NK-92 treated with Interleukin-12 subunit alpha and Interleukin-12 subunit beta, amount 100 ng/mL, for 24 hours (cell line): ENCODE data around the gene KLHL22.

Experiments used
- DNase-seq: peaks from one replicate; lab custom pipeline; 2025; lab: John Stamatoyannopoulos, UW

KLHL22 gene

GRCh38 chr22:20433686-20434241 lies 61.8 kb downstream of the KLHL22 start:
- DNase-seq = no peak

- no peak for DNase-seq
These were observed 62.4 kb downstream of the KLHL22 start for GRCh38 chr22:20433191-20433590.

DNA sequence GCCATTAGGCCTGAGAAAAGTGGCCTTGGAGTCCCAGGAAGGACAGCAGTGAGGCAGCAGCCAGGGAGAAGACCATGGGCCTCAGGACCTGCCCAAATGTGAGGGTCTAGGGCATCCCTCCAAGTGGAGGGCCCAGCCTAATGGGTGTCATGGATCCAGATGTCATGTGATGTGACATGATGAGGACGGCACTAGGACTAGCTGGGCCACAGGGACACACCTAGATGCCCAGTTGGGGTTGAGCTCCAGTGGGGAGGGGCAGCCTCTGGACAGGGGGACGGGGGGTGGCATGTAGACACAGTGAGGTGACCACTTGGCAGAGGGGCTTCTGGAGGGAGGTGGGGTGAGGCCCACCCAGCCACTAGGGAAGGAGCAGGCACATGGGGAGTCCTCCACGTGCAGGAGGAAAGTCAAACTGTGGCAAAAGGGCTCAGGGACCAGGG lies 63.3 kb downstream of the KLHL22 start:
- DNase-seq = no peak

GRCh38 chr22:20431511-20432192 lies 63.9 kb downstream of the KLHL22 start:
- no peak for DNase-seq

DNA sequence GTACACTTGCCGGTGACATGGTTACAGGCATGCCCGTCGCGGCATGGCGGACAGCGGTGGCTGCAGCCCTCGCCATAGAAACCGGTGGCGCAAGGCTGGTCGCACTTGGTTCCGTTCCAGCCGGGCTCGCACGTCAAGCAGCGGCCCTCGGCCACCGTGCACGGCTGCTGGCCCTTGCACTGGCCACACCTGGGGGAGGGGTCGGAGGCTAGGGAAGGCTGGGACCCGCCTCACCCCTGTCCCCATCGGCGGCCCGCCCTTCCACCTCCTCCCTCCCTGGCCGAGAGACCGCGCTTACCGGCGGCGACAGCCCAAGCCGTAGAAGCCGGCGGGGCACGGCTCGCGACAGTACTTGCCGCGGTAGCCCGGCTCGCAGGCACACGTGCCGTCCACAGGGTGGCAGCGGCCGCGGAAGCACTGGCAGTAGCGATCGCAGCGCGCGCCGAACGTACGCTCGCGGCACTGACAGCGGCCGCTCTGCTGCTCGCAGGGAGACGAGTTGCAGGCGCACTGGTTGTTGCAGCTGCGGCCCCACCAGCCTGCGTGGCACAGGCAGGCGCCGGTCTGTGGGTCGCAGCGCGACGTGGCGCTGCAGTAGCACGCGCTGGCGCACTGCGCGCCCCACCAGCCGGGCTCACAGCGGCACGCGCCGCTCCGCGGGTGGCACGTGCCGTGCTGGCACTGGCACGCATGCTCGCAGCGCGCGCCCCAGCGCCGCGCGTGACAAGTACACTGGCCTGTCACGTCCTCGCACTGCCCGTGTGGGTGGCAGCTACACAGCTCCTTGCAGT lies 64.7 kb downstream of the KLHL22 start:
- DNase-seq = no peak

DNA sequence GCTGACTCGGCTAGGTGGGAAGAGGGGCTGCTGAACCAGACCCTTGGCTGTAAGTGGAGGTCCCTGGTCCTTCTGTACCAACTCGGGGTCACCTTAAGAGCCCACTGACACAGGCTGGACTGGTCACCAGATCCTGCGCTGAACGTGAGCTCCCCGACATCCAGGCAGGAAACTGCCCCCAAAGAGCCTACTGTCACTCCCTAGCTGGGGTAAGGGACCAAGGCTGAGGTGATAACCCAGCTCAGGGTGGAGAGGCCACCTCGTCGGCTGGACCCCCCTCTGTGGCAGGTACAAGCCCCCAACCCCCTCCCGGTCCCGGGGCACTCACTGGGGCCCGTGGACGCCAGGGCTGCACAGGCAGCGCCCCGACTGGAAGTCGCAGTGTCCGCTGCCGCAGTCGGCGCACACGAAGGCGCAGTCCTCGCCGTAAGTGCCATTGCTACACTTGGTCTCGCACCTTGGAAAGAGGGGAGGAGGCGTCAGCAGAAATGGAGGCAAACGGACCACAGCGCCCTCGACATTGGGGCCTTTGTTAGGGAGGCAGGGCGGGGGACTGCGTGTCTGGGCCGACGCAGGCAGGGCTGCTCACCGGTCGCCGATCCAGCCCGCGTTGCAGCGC lies 65.4 kb downstream of the KLHL22 start:
- no peak for DNase-seq

GRCh38 chr22:20429254-20430100 lies 66.1 kb downstream of the KLHL22 start:
- DNase-seq = no peak

DNA sequence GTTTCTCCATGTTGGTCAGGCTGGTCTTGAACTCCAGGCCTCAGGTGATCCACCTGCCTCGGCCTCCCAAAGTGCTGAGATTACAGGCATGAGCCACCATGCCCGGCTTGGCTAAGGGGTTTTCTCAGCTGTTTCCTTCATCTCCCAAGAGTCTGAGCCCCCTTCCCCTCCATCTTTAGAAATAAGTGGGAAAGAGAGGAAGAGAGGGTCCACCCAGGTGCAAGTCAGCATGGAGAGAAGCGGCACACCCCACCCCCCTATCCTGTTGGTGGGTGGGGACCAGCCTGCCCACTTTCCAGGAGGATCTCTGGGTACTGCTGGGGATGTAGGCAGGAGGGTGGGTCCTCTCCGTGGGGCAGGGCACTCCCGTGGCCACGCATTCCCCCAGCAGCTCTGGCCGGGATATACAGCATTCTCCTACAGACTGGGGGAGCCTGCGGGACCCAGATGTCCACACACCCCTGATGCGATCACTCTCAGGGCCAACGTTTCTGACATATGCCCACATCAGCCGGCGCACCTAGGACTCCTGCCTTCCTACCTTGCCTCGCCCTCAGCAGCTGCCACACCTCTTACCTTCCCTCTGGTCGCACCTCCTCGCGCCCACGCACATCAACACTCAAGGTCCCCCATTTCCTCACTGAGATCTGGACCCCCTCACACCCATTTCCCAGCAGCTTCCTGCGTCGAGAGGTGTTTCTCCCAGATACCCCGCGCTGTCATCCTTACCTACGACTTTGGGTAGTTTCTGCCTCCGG lies 66.9 kb downstream of the KLHL22 start:
- DNase-seq = no peak

- no peak for DNase-seq
These were observed 67.6 kb downstream of the KLHL22 start for GRCh38 chr22:20427945-20428417.

GRCh38 chr22:20427104-20427944 lies 68.3 kb downstream of the KLHL22 start:
- no peak for DNase-seq

GRCh38 chr22:20426259-20426615 lies 69.4 kb downstream of the KLHL22 start:
- no peak for DNase-seq

- DNase-seq = no peak
These were observed 69.9 kb downstream of the KLHL22 start for GRCh38 chr22:20425566-20426258.

DNA sequence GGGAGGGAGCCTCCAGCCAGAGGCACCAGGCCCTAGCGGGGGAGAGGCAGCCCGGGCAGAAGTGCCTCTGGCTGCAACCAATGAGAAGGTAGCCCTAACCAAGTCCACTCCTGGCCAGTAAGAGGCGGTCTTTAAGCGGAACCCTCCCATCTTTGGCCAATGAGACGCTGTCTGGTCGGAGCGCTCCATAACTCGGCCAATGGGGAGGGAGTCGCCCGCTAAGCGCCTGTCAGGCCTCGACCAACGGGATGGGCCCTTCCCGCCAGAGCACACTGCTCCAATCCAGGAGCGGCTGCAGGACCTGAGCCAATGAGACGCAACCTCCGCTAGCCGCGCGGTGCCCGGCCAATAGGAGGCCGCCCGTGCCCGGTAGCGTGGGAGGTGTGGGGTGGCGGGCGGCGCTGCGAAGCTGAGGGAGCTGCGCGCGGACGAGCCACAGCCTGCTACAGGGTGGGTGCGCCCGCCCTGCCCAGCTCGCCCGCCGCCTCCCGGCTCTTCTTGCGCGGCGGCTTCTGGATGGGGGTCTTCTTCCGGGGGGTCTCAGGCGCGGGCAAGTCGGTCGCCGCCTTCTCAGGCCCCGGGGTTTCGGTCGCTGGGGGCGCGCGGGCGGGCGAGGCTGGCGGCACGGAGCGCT lies 70.5 kb downstream of the KLHL22 start:
- DNase-seq = no peak

DNA sequence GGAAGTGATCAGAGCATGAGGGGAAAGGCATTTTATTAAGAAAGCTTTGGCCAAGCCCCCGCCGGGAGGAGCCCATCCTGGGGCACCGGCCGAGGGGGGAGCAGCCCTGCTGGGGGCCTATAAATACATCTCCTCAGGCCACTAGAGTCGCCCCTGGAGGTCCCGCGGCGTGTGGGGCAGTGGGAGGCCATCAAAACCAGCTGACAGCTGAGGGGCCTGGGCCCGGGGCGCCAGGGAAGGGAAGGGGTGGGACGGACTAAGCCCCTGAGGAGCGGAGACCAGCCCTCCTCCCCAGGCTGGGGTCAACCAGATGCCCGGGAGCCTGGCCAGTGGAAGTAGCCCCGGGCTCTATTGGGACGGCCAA lies 71.0 kb downstream of the KLHL22 start:
- no peak for DNase-seq

DNA sequence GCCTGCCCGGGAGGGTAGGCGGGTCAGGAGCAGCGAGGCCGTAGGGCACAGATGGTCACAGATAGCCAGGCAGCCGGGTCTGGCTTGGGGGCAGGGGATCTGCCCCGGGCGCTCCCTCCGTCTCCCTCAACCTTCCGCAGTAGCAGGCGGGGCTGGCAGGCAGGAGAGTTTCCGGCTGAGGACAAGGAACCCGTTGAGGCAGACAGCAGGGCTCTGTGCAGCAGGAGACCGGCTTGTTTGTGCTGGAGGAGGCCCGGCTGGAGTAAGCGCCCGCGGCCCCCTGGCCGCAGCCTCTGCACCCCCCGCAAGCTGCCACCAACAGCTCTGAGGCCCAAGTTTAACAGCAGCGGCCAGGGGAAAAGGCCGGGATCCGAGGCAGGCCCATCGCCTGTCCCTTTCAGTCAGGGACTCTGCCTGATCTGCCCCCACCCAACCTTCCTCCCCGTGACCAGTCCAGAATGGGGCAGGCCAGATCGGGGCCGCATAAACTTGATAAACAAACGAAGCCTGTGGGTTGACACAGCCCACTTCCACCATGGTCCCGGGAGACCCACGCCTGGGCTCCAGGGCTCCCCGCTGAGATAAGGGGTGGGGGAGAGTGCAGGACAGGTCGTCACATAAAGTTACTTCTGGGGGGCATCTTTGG lies 71.6 kb downstream of the KLHL22 start:
- DNase-seq = no peak

DNA sequence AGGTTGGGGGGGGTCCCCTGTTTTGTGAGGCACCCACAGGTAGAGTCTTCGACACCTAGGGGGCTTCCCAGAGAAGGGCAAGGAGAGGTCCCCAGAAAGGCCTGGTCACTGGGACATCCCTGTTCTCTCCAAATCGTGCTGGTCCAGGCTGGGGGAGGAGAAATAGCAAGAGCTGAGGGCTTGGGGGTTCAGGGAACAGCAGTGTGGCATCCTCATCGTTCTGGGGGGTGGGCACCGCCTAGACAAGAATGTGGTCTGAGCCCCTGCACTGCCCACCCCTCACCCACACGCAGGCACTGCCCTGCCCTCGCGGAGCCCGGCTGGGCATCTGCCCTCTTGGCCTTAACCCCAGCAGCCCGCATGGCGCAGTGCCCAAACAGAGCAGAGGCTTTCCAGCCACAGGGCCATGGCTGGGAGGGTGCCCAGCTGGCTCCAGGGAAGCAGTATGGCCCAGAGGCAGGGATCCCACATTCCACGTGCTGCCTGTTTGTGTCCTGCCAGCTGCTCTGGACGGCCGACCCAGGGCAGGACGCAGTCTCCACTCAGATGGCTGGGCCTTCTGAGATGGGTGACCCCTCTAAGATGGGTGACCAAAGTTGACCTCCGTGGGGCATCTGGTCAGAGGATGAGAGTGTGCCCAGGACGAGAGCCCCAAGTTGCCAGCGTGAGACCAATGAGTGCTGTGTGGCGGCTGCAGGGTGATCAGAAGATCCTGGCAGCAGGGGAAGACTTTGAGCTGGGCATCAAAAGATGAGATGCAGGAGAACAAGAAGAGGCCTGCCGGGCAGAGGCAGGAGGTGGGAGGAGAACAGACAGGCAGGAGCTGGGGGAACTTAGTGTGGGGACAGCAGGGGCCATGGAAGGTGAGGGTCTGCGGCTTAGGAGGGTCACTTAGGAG lies 72.3 kb downstream of the KLHL22 start:
- no peak for DNase-seq

DNA sequence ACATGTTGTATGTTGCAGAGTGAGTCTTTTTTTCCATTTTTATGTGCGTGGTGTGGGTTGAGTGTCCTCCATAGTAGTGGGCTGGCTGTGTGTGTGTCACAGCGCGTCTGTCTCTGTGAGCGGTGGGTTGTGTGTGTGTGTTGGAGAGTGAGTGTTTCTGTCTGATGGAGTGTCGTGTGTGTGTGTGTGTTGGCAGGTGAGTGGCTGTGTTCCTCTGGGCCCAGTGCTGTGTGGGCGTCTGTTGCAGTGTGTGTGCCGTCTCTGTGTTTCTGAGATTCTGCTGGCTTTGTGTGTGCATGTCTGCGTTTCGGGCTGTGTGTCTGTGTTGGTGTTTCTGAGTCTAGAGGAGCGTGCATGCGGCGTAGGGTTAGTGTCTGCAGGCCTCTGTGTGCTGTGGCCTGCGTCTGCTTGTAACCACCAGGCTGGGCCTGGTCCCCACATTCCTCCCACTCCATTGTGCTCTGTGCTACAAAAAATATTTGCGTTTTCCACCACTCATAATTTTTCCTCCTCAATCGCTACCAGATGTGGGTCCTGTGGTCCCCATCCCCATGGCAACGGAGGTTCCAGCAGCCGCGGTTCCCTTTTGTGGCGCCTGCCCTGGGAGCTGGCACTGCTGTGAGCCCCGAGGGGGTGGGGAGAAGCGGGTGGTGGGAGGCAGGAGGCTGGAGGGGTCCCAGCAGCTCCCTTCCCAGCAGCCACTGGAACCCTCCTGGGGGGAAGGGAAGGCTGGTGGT lies 73.2 kb downstream of the KLHL22 start:
- DNase-seq = no peak
